Gastroesophageal sphincter (tissue), 4 donors: ENCODE measurements around the gene MTA3. TPM values are rescaled to one million over a fixed set of nuclear protein-coding genes. Genes with fewer than 3 reads are reported as not detected.

ENCODE experiments used
- ATAC-seq: fragments of 150-250 bp; one replicate; pipeline ENCODE4 v1.9.1; 2016; ENCODE audit warnings: mild to moderate bottlenecking, moderate library complexity
- H3K27ac ChIP-seq, 4 donors: fragments of 200-600 bp; sonication (generic) in 3 of 4; 1 replicate in 3 of 4; 2 replicates in 1 of 4; pipeline ENCODE4 v1.5.1; 2016 to 2019
- H3K27me3 ChIP-seq: fragments of 200-600 bp; sonication (generic); one replicate; pipeline ENCODE4 v1.5.1; 2019
- H3K36me3 ChIP-seq, 2 donors: fragments of 200-600 bp; sonication (generic); one replicate each; pipeline ENCODE4 v1.5.1; 2019; ENCODE audit warnings: control low read depth in 1 of 2
- H3K4me1 ChIP-seq, 3 donors: fragments of 200-600 bp; sonication (generic); 1 replicate in 2 of 3; 2 replicates in 1 of 3; pipeline ENCODE4 v1.5.1; 2016 to 2019; ENCODE audit warnings: control low read depth in 2 of 3
- H3K4me3 ChIP-seq, 2 donors: fragments of 200-600 bp; sonication (generic); one replicate each; pipeline ENCODE4 v1.5.1; 2019; ENCODE audit warnings: mild to moderate bottlenecking in 1 of 2, moderate library complexity in 1 of 2
- H3K9me3 ChIP-seq, 3 donors: fragments of 200-600 bp; sonication (generic); one replicate each; pipeline ENCODE4 v1.5.1; 2017 to 2019; ENCODE audit warnings: control low read depth in 2 of 3
- EP300 ChIP-seq: sonication (generic); formaldehyde crosslinking; IDR thresholded peaks from one replicate; pipeline ENCODE4 v1.6.1; 2017; ENCODE audit warnings: antibody characterized with exemption, mild to moderate bottlenecking
- POLR2A ChIP-seq, 2 donors: fragments of 450-650 bp; IDR thresholded peaks; one replicate each; pipeline ENCODE4 v1.6.1; 2017; ENCODE audit warnings: antibody characterized with exemption in 2 of 2, mild to moderate bottlenecking in 2 of 2, moderate library complexity in 1 of 2
- POLR2AphosphoS5 ChIP-seq: sonication (generic); formaldehyde crosslinking; IDR thresholded peaks from one replicate; pipeline ENCODE4 v1.6.1; 2017; ENCODE audit warnings: antibody characterized with exemption
- WGBS, 2 donors: methylation state at CpG; one replicate each; pipeline ENCODE4 v1.1.5; 2018; ENCODE audit warnings: low coverage in 1 of 2; 5-methylcytosine and 5-hydroxymethylcytosine counted together
- total RNA-seq, 4 donors: library from RNA; depleted of rRNA; stranded (reverse); fragments of >200 nt; gene quantifications; one replicate each; pipeline ENCODE4 v1.1.0, GENCODE V29; 2016
- TF ChIP-seq, protein P1 (sequence below), 4 experiments: fragments of 200-600 bp in 2 of 4; fragments of 450-650 bp in 2 of 4; sonication (generic) in 1 of 4; IDR thresholded peaks; one replicate each; pipeline ENCODE4 v1.5.1; 2017 to 2019; ENCODE audit warnings: antibody characterized with exemption in 4 of 4, mild to moderate bottlenecking in 2 of 4, moderate library complexity in 2 of 4

Gene MTA3
- total RNA-seq, result 10 to 100 TPM; 22.7 to 56.2 (median 29.3) TPM

- 7% methylated on average over 3 of the region's 67 CpGs; no CpG with 5 or more reads in 1 of the 2 donors for WGBS, 2 donors
- TF ChIP-seq, protein P1, sequence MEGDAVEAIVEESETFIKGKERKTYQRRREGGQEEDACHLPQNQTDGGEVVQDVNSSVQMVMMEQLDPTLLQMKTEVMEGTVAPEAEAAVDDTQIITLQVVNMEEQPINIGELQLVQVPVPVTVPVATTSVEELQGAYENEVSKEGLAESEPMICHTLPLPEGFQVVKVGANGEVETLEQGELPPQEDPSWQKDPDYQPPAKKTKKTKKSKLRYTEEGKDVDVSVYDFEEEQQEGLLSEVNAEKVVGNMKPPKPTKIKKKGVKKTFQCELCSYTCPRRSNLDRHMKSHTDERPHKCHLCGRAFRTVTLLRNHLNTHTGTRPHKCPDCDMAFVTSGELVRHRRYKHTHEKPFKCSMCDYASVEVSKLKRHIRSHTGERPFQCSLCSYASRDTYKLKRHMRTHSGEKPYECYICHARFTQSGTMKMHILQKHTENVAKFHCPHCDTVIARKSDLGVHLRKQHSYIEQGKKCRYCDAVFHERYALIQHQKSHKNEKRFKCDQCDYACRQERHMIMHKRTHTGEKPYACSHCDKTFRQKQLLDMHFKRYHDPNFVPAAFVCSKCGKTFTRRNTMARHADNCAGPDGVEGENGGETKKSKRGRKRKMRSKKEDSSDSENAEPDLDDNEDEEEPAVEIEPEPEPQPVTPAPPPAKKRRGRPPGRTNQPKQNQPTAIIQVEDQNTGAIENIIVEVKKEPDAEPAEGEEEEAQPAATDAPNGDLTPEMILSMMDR (IDR thresholded peaks at IDR 0.05), result no peak
- TF ChIP-seq POLR2A (IDR thresholded peaks at IDR 0.05) (no peak), EP300 (no peak), POLR2AphosphoS5 (no peak)
- ATAC-seq, result peak; percentile 79
These were observed at the start of gene MTA3 for GRCh38 chr2:42568401-42569115. Gene MTA3 (plus strand): TSS chr2:42568632. CDS start chr2:42568746, 114 bp downstream.

DNA sequence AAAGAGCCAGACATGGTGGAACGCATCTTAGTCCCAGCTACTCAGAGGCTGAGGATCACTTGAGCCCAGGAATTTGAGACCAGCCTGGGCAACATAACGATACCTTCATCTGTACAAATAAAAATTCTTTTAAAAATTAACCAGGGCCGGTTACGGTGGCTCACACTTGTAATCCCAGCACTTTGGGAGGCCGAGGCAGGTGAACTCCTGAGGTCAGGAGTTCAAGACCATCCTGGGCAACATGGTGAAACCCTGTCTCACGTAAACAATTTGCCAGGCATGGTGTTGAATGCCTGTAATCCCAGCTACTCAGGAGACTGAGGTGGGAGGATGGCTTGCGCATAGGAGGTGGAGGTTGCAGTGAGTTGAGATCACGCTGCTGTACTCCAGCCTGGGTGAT lies 48.8 kb upstream of the MTA3 start:
- TF ChIP-seq POLR2A (IDR thresholded peaks at IDR 0.05) (no peak), POLR2AphosphoS5 (no peak), EP300 (no peak)
- TF ChIP-seq, protein P1 (IDR thresholded peaks at IDR 0.05), result no peak
- Histone ChIP-seq H3K27ac (no peak overlapping the region), H3K9me3 (no peaks in the 10 kb centered on the region), H3K4me1 (no peaks in the 10 kb centered on the region), H3K27me3 (no peaks in the 10 kb centered on the region), H3K36me3 (no peaks in the 10 kb centered on the region), H3K4me3 (no peak overlapping the region)
- WGBS, 2 donors, result 86 to 90% methylated on average over 7 to 8 of the region's 8 CpGs
- ATAC-seq, result no peak

More at GRCh38 chr2:42568401-42569115, at the start of gene MTA3:
- Histone ChIP-seq H3K27ac (peak within 1 kb of the TSS; percentile 75 to 97 (median 88)), H3K36me3 (peaks cover 0 to 20% of the 10 kb centered on the region in 2 donors), H3K4me1 (peaks cover 0 to 33% (median 9%) of the 10 kb centered on the region in 3 donors), H3K9me3 (no peaks in the 10 kb centered on the region), H3K27me3 (no peaks in the 10 kb centered on the region), H3K4me3 (peak within 1 kb of the TSS; percentile 75 to 88)

DNA sequence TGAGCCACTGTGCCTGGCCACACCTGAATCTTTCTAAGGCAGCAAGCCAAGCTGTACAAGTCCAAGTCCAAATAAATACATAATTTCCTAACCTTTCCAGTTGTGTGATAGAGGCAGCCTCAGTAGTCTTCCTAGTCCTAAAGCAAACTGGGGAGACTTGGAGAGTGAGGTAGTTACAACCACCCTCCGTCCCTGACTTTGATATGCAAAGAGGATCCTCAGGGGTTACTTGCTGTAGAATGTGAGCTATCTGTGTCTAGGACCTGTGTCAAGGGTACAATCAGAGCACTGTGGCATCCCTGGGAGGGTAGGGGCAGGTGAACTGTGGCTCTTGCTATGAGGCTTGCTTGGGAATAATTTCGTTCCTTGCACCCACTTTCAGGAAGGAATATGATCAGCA lies 46.4 kb upstream of the MTA3 start:
- no peak for ATAC-seq
- no peaks in the 10 kb centered on the region for H3K36me3 ChIP-seq
- H3K27ac ChIP-seq, result no peak overlapping the region
- WGBS, 2 donors, result 80% methylated on average over 1 of the region's 2 CpGs; no CpG with 5 or more reads in 1 of the 2 donors
- no peak overlapping the region for H3K4me3 ChIP-seq
- no peaks in the 10 kb centered on the region for H3K4me1 ChIP-seq
- no peaks in the 10 kb centered on the region for H3K27me3 ChIP-seq
- TF ChIP-seq POLR2A (IDR thresholded peaks at IDR 0.05), result no peak
- no peaks in the 10 kb centered on the region for H3K9me3 ChIP-seq

- H3K27me3 ChIP-seq, result no peaks in the 10 kb centered on the region
- no peaks in the 10 kb centered on the region for H3K36me3 ChIP-seq
- H3K9me3 ChIP-seq, result no peaks in the 10 kb centered on the region
- H3K4me1 ChIP-seq, result no peaks in the 10 kb centered on the region
- no peak for TF ChIP-seq EP300
- TF ChIP-seq POLR2A (IDR thresholded peaks at IDR 0.05), result no peak
- TF ChIP-seq, protein P1 (IDR thresholded peaks at IDR 0.05), result no peak
- ATAC-seq, result no peak
- no peak overlapping the region for H3K27ac ChIP-seq
- 59 to 100% methylated on average over 1 to 9 of the region's 13 CpGs for WGBS, 2 donors
- H3K4me3 ChIP-seq, result no peak overlapping the region
These were observed 45.1 kb upstream of the MTA3 start for GRCh38 chr2:42523341-42523740.

DNA sequence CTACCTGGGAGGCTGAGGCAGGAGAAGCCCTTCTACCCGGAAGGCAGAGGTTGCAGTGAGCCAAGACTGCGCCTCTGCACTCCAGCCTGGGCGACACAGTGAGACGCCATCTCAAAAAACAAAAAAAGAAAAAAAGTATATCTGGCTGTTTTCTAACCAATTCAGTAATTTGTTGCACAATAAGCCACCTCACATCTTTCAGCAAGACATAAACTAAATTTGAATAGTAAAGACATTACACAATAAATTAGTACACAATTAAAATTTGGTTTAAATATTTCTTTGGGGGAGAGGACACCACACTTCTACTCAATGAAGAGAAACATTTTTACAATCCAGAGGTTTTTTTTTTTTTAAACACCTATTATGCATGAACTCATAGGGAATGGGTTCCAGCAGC lies 36.0 kb upstream of the MTA3 start:
- H3K4me1 ChIP-seq, result no peaks in the 10 kb centered on the region
- H3K27me3 ChIP-seq, result no peaks in the 10 kb centered on the region
- H3K27ac ChIP-seq, result no peak overlapping the region
- TF ChIP-seq POLR2A (IDR thresholded peaks at IDR 0.05), result no peak
- TF ChIP-seq POLR2AphosphoS5, result no peak
- TF ChIP-seq, protein P1 (IDR thresholded peaks at IDR 0.05), result no peak
- no peak for TF ChIP-seq EP300
- WGBS, 2 donors, result 92% methylated on average over 2 of the region's 4 CpGs; no CpG with 5 or more reads in 1 of the 2 donors
- no peak for ATAC-seq
- no peak overlapping the region for H3K4me3 ChIP-seq
- H3K36me3 ChIP-seq, result no peaks in the 10 kb centered on the region
- H3K9me3 ChIP-seq, result no peaks in the 10 kb centered on the region
